Stimulated activated CD4-positive, alpha-beta T cell treated with anti-CD3 and anti-CD28 coated beads, Interleukin-1b, Interleukin-23, amount 100 ng/mL, for 1 hour (primary cell): Measurements from ENCODE around the gene GYS2.
"Not testable (repeated sequence)": the region's sequence is repeated elsewhere in the genome, so short reads cannot be mapped to it uniquely, and the experiment has no call there.

Experiments used
- DNase-seq, 2 donors: peaks; one replicate each; pipeline ENCODE4 v3.0.0-alpha.2; 2020; ENCODE audit warnings: low read depth in 2 of 2

The GYS2 gene

GRCh38 chr12:21604245-21605101 is at the start of gene GYS2:
Gene GYS2, minus strand, starts transcription at chr12:21604847. Its CDS starts 255 bp downstream, at chr12:21604592.
- DNase-seq: no peak

- no peak for DNase-seq
Measured at GRCh38 chr12:21651821-21652220, 47.2 kb upstream of the GYS2 start.

- DNase-seq: no peak
Measured at GRCh38 chr12:21650997-21651396, 46.4 kb upstream of the GYS2 start.

GRCh38 chr12:21649034-21649433 is 44.4 kb upstream of the GYS2 start:
- DNase-seq: no peak

GRCh38 chr12:21648378-21648777 is 43.7 kb upstream of the GYS2 start:
- DNase-seq: no peak

GRCh38 chr12:21647179-21647578 is 42.5 kb upstream of the GYS2 start:
- no peak for DNase-seq

- not testable (repeated sequence) for DNase-seq
Measured at GRCh38 chr12:21645041-21645500, 40.4 kb upstream of the GYS2 start.

- no peak for DNase-seq
Measured at GRCh38 chr12:21644516-21644915, 39.9 kb upstream of the GYS2 start.

GRCh38 chr12:21643758-21644157 is 39.1 kb upstream of the GYS2 start:
- no peak for DNase-seq

- no peak for DNase-seq
Measured at GRCh38 chr12:21642707-21643389, 38.2 kb upstream of the GYS2 start.

GRCh38 chr12:21638054-21638891 is 33.6 kb upstream of the GYS2 start:
- no peak for DNase-seq

- no peak for DNase-seq
Measured at GRCh38 chr12:21634245-21634644, 29.6 kb upstream of the GYS2 start.

- no peak for DNase-seq
Measured at GRCh38 chr12:21631367-21631766, 26.7 kb upstream of the GYS2 start.

GRCh38 chr12:21627924-21628323 is 23.3 kb upstream of the GYS2 start:
- DNase-seq: no peak

GRCh38 chr12:21618566-21618965 is 13.9 kb upstream of the GYS2 start:
- DNase-seq: no peak

GRCh38 chr12:21617030-21617429 is 12.4 kb upstream of the GYS2 start:
- DNase-seq: no peak

- no peak for DNase-seq
Measured at GRCh38 chr12:21615431-21615830, 10.8 kb upstream of the GYS2 start.

GRCh38 chr12:21614506-21614905 is 9.9 kb upstream of the GYS2 start:
- DNase-seq: no peak

GRCh38 chr12:21613931-21614330 is 9.3 kb upstream of the GYS2 start:
- DNase-seq: no peak

GRCh38 chr12:21608196-21608595 is 3.5 kb upstream of the GYS2 start:
- no peak for DNase-seq

- DNase-seq: no peak
Measured at GRCh38 chr12:21607701-21608100, 3.1 kb upstream of the GYS2 start.

- no peak for DNase-seq
Measured at GRCh38 chr12:21606175-21606574, 1.5 kb upstream of the GYS2 start.
